Stimulated activated CD4-positive, alpha-beta T cell treated with anti-CD3 and anti-CD28 coated beads, Interleukin-1b, Interleukin-23, amount 100 ng/mL, for 1 hour (primary cell): ENCODE results near the gene STAC3.

ENCODE experiments used
- DNase-seq, 2 donors: peaks; one replicate each; pipeline ENCODE4 v3.0.0-alpha.2; 2020; ENCODE audit warnings: low read depth in 2 of 2

Gene STAC3

DNA sequence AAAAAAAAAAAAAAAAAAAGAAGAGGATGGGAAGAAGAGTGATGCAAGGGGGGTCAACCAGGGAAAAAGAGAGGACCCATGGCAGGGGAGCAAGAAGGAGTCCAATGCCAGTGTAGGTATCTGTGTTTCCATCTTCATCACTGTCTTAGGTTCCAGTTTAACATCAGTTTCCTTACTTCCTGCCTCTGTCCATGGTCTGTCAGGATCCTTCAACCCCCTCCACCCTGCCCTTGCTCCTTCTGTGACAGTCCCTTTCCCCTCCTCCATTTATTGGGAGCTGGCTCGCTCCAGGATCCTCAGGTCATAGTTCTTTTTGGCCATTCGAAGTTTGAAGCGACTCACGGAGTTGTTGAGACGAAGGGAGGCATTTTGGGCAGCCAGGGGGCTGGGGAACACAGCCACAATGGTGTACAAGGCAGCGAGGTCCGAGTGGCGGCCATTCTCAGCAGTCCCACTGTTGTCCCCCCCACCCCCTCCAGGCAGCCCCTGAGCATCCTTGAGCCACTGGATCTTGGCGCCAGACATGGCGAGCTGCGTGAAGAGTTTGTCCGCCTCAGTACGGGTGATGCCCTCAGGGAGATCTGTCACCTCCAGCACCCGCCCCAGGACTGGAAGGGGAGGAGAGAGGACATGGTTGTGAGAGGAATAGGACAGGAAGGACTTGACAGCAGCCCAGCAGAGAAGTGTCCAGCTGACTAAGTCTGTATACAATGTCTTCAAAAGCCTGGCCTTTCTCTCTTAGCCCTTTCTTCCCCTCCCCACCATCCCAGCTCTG lies 3.7 kb upstream of the STAC3 start:
- no peak for DNase-seq

DNA sequence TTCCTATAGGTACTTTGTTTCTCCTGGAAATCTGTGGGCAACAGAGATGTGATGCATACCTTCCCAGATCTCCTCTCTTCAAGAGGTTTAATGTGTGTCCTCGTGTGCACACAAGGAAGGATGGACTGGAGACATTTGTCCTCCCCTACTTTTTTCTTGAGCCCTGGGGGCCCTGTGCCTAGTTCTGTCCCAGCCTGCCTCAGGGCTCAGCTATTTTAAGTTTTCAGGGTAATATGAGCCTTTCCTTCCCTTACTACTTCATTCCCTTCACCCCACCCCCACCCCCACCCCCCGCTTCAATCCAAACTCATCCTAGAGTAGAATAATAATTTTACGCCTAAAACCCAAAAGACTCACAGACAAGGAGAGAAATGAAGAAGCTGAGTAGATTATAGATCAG lies 446 bp downstream of the STAC3 start:
- no peak for DNase-seq

DNA sequence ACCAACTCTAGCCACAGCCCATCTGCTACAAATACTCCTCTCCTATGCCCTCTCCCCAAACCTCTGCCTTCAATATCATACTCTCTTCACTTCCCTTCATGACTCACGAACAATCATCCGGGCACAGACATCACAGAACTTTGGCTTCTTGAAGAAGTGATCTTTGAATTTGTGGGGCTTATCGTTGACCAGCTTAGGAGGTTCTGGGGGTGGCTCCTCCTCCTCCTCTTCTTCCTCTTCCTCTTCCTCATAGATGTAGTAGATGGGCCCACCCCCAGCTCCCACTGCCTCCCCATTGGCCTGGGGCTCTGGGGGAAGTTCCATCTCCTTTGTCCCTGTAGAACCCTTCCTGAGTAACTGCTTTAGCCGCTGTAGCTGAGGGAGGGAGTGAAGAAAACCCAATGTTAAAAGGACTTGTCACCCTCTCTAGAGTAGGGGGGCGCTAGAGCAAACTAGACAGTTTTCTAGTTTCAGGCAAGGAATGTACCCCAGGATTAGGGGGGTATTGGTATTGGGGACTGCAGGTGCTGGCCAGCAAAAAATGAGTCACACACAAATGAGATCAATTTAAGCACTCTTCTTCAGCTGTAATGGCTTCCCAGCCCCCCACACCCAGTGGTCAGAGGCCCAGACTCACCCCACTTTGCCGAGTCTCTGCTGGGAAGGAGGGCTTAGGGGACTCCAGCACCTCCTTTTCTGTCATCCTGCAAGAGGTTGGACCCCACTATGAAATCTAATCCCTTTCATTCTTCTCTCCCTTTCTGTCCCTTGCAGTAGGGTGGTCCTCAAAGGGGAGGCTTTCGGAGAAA lies 1.8 kb downstream of the STAC3 start:
- no peak for DNase-seq

DNA sequence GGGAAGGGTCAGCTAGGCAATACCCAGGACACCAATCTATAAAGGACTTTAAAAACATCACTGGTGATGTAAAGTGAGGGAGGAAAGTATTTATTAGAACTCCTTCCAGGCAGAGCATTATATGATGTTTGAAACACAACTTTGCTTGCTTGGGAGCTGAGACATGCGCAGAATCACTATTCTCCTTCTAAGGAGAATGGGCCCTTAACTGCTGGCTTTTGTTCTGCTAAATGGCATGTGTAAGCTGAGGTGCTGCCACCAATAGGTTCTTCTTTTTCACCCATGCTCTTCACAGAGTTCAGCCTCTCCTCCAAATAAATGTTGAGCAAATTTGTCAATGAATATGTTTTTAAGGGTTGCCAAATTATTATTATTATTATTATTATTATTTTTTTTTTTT lies 3.9 kb downstream of the STAC3 start:
- no peak for DNase-seq

DNA sequence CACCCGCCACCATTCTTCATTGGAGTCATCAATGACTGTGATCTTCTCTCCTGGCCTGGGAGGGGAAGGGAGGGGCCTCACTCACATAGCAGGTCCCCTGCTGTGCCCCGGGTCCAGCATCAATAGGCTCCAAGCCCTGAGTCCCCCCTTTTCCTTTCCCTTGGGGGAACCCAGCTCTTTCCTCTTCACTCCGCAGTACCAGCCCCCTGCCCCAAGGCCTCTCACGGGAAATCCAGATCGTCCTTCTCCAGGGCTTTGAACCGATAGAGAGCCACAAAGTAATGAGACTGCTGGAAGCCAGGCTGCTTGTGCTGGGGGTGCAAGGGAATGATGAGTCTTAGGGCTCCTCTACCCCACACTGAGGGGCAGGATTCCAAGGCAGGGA lies 6.7 kb downstream of the STAC3 start:
- no peak for DNase-seq

DNA sequence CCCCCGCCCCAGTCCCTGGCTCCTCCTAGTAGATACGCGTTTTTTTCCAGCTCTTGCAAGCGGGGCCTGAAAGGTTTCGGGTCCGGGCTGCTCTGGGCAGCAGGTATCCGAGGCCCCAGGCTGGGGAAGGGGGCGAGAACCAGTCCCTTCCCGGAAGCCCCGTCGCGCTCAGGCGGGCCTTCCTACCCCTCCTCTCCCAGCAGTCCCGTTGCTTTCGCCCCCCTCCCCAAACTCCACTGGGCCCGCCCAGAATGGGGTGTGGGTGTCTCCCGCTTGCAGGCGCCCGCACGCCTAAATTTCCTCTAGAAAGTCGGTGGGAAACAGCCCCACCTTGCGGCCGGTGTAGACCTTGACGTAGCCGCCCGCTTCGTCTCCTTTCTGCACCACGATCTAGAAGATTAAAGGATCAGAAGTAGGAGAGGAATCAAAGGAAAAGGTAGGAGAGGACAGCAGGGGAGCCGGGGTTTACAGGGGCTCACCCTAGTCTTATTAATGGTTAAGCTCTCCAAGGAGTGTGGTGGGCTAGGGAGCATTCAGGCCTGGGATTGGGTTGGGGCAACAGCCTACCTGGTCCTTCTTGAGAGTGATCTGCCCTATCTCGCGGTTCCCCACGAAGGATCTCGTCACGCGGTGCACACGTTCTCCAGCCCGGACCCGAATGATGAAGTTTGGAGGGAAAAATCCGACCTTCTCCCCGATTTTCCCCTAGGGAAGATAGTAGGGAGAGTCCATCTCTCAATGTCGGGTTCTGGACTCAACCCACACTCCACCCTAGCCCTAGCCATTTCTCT lies 7.3 kb downstream of the STAC3 start:
- DNase-seq = peak; percentile 48 to 78

DNA sequence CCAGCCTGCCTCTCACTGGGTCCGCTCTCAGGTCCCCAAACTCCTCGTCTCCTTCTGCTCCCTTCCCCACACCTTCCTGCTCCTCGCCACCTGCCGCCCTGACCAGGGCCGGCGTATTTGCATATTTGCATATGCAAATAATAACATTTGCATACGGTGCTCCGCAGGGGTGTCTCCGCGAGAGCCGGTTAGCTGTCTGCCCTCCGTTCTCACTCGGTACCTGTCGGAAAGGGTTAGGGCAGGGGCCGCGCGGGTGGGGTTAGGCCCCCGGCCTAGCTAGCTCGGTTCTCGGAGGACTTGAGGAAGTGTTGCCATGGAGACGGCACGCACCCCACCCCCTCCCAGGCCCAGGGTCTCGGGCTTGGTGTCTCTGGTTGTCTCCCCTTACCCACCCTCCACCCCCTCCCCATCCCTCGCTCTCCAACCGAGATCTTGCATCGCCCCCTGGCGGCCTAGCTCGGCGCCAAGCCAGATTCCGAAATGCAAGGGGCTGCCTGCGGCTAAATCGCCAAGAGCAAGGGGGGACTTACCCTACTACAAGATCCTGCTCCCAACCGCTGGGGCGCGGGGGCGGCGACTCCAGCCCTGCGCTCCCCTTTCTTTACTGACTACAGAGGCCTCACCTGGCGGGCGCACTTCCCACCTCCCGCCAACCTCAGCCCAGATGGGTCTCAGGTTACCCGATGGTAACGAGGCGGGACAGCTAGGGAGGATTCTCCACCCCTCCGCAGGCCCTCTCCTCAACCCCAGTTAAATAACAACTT lies 8.1 kb downstream of the STAC3 start:
- no peak for DNase-seq

DNA sequence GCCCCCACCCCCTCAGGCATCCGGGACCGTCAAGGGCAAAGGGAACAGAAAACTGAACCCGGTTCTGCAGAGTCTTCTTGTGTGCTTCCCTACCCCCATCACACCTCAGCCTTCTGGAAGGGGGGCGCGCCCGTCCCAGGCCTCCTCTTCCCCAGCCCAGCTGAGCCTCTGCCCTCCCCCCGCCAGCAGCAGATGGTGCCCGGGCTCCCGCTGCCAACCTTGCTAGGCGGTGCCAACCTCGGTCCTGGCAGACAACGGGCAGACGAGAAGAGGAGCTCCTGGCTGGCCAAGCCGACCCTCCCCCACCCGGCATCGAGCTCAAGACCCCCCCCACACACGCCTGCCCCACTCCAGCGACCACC lies 8.7 kb downstream of the STAC3 start:
- DNase-seq = no peak

DNA sequence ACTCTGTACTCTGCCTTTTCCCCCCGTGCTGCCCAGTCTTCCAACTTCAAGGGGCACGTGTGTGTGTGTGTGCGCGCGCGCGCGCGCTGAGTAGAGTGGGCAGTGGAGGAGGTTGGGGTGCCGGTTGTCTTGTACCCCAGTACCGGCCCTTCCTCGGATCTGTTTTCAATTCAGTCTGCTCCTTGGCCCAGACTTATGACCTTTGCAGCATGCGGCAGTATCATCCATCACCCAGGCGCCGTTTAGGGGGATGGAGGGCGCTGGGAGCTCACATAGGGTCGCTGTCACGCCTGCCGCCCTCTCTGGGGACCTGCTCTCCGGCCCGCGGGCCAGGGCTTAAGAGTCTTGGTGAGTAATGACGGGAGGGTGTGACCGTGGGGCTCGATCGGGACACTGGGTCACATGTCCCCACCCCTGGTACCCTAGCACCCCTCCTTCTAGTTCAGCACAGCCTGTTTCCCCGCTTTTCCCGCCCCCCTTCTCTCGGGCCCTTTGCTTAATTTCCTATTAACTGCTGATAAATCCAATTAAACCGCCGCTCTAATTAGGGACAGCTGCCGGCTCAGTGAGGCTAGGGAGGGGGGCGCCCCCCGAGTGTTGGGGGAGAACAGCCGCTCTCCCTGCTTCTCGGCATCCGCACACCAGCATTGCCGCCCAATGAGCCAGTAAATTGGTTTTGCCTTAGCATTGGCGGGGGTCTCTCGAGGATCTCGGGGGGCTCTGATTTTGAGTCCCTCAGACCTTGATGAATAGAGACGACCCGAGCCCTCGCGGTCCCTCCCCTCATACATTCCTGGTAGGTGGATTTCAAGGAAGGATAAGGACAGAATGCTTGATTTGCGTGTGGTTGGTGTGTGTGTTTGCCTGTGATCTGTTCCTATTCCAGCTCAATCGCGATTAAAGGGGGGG lies 9.3 kb downstream of the STAC3 start:
- no peak for DNase-seq

DNA sequence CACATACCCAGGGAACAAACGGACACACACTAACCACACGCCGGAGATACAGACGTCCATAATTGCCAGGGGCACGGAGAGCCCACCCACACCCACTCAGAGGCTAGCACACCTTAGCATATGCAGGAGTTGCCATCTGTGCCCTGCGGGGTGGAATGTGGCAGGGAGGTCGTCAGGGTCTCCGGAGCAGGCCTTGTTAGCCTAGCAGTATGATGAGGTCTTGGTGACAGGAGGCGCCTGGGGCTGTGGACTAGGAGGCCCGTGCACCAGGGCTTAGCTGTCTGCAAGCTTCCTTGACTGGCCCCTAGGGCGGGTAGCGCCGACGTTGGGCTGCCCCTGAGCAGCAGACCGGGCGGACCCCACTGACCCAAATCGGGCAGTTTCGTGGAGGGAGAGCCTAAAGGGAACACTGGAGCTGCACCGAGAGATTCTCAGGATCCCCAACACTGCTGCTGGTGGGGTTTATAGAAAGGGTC lies 10.0 kb downstream of the STAC3 start:
- no peak for DNase-seq

DNA sequence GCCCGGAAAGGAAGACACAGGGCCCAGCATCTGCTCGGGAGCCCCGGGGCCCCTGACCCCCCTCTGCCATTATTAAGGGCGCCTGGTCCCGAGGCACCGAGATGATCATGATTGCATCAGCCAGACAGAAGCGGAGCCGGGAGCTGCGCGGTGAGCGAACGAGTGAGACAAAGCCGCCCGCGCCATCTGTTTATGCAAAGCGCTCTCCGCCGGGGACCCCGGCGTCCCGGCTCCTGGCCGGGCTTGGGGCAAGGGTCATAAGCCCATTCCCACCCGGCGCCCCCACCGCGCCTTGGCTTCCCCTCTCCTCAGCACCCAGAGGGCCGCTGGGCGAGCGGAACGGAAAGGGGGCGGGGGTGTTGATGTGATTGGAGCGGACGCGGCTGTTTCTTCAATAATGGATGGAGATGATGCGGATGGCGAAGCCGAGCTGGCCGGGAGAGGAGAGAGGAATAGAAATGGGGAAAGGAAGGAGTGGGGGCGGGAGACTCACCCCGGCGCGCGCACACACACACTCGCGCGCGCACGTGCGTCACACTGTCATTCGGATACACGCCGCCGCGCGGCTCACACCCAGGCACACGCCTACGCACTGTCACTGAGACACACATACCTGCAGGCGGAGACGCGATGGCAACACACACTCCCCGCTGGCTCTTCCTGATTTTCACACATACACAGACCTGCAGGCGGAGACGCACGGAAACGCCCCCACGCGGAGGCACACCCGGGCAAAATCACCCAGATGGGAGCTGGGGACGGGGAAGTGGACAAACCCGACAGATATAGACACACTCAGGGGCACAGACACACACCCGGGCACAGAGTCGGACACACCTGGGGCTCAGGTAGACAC lies 10.7 kb downstream of the STAC3 start:
- DNase-seq = peak in 1 of 2 donors; percentile 45

DNA sequence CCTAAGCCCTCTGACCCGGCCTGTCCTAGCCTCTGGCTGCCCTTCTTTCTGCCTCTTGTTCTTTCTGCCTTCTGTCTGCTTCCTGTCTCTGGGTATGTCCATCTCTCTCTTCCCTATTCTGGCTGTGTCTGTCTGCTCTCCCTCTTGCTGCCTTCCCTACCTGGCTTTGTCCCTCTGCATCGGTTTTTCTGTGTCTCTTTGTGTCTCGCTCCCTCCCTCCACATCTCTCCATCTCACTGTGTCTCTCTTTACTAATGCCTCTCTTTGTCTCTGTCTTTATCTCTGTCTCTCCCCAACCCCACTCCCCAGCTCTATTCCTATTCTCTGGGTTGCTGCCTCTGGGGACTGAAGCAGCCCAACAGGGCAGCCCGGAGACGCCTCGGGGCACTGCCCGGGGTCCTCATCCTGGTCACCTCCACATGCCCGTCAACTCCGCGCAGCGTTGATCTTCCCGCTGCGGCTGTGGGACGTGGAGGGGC lies 11.4 kb downstream of the STAC3 start:
- DNase-seq = no peak

DNA sequence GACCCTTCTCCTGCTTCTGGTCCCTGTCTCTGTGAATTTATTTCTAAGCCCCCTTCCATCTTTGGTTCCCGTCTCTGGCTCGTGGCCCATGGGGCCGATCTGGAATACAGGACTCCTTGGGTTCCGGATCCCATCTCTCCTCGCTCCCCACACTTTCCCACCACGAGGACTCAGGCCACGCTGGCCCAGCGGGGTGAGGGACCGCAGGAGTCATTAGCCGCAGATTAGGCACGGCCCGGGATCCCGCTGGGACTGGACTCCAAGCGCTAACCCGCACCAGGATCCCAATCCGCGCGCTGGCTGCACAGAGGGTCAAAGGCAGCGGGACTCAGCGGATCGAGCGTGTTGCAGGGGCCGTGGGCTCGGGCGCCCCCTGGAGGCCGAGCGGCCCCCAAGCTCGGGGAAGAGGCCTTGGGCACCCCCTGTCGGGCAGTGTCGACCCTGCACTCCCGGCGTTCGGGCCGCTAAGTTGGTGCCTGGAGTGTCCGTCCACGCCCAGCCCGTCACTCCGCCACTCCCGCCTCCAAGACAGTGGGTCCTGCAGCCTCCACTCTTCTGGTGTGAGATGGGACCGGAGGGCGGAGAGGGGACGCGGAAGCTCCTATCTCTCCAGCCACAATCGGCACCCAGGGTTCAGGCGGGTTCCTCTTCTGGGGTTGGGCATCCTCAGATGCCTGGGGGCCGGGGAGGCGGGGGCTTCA lies 12.0 kb downstream of the STAC3 start:
- DNase-seq = peak; percentile 68 to 87

DNA sequence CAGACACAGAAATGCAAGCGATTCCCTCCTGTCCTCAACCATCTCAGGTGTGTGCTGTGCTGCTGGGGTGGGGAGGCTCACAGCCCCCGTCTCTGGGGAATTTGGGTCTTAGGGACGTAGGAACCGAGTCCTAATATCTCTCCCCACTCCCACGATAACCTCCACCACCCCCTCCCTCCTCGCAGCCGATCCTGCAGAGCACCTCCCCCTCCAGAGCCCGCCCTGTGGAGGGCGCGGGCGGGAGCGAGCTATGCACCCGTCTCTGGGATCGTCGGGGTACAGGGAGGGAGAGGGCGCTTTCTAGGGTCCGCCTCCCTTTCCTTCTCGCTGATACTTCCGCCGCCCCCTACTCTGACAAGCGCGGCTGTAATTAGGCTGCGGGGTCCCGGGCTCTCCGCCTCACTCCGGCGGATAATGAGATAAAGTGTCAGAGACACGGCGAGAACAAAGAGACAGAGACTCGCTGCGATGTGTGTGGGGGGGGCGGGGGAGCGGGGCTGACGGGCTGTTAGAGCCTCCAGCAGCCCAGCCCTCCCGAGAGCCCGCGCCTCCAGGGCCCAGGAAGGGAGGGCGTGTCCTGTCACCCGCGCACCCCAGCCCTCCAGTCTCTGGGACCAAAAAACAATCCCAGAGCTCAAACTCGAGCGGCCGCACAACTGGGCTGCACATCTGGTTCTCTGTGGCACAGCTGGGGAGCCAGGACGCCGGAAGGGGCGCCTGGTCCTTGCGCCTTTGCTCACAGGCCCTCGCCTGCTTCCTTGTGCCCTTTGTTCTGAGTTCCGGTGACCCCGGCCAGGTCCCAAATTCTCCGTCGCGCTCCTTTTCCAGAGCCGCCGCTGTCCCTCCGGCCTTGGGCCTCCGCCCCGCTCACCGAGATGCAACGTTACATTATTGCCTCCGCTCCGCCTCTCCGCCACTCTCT lies 12.8 kb downstream of the STAC3 start:
- DNase-seq = no peak

DNA sequence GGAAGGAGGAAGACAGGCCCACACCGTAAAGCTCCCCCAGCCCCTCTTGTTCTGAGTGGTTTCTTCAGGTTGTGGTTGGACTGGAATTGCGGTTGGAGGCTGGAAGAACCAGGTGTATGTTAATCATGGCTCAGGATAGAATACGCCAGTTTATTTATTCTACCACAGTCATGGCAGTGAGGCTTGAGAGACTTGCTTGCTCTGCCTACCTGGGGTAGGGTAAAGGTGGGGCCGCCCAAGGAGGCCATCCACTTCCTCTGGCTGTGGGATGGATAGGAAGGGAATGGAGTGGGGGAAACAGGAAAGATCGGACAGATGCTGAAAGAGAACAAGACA lies 13.4 kb downstream of the STAC3 start:
- DNase-seq = no peak

DNA sequence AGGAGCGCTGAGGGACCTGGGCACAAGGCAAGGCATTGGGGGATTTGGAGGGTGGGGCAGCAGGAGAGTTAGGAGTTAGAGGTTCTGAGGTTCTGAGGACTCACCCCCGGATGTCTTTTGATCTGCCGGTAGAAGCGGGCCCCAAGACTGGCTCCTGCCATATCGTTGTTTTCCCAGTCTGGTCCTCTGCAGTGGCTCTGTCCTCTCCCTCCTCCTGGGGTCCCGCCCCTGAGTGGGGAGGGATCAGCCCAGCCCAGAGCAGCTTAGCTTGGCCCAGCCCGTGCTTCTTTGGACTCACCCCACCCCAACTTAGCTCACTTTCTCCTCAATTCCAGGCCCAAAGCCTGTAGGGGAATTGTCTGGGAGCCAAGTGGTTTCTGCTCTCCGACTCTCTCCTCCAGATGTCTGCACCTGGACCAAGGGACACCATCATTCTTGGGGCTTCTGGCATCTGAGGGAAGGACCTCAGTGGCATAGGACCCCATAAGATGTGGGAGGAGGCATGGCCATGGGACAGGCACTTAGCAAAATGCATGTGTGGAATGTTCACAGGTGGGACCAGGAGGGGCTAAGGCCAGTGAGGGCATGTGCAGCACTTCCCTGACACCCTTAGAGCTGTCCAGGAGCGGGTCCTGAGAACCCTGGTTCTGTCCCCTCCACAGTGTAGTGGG lies 13.9 kb downstream of the STAC3 start:
- DNase-seq = no peak

DNA sequence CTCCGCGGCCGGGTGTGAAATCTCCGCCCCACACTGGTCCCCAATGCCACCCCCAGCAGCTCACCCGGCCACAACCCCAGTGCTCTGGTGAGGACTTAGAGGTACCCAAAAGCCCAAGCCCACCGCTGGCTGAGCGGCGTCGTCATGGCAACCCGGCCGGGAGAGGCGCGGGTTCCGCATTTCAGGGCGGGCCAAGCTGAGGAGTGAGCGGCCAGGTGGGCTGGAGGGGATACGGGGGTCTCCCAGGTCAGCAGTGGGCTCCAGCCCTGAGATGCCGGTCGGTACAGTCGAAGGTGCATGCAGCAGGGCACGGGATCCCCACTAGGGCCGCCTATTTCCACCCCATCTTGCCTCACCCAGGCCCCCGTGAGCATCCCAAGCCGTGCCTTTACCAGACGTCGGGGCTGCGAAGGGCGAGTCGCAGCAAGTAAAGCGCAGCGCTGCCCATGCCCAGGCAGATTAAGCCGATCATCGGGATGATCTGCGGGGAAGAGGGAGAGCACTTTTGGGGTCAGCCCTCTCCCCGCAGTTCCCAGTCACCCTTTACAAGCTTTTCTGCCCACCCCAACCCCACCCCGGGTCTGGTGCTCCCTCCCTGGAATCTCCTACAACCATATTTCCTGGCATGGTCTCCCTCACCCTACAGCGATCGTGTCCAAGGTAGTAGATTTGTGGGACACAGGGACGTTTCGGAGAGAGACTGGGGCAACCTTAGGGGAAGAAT lies 14.6 kb downstream of the STAC3 start:
- no peak for DNase-seq
